Neural progenitor cell (in vitro differentiated cells): ENCODE results near the gene OLFML2B. TPM values are rescaled to one million over a fixed set of nuclear protein-coding genes. Genes with fewer than 3 reads are reported as not detected.

ENCODE experiments used
- DNase-seq: peaks from one replicate; pipeline ENCODE4 v3.0.0-alpha.2; 2016; ENCODE audit warnings: low spot score
- H2AFZ ChIP-seq: fragments of 200-600 bp; sonication (generic); replicated peaks from 2 replicates; pipeline ENCODE4 v1.6.1; 2016; ENCODE audit warnings: antibody characterized with exemption
- H3F3A ChIP-seq: fragments of 200-600 bp; sonication (generic); 2 replicates; pipeline ENCODE4 v1.6.1; 2016; ENCODE audit warnings: antibody characterized with exemption, low read depth
- H3K27ac ChIP-seq: fragments of 200-600 bp; sonication (generic); 2 replicates; pipeline ENCODE4 v1.5.1; 2016; ENCODE audit warnings: mild to moderate bottlenecking
- H3K27me3 ChIP-seq: fragments of 200-600 bp; sonication (generic); 2 replicates; pipeline ENCODE4 v1.6.1; 2016; ENCODE audit warnings: mild to moderate bottlenecking, moderate library complexity
- H3K36me3 ChIP-seq: fragments of 200-600 bp; sonication (generic); 2 replicates; pipeline ENCODE4 v1.5.1; 2016
- H3K4me1 ChIP-seq: fragments of 200-600 bp; sonication (generic); 2 replicates; pipeline ENCODE4 v1.6.1; 2016; ENCODE audit warnings: mixed run types
- H3K4me2 ChIP-seq: fragments of 200-600 bp; sonication (generic); 2 replicates; pipeline ENCODE4 v1.6.1; 2016
- H3K4me3 ChIP-seq: fragments of 200-600 bp; sonication (generic); 2 replicates; pipeline ENCODE4 v1.5.1; 2016
- H3K79me2 ChIP-seq: fragments of 200-600 bp; sonication (generic); 2 replicates; pipeline ENCODE4 v1.6.1; 2016; ENCODE audit warnings: low read depth
- H3K9ac ChIP-seq: fragments of 200-600 bp; sonication (generic); 2 replicates; pipeline ENCODE4 v1.6.1; 2016
- H3K9me3 ChIP-seq: fragments of 200-600 bp; sonication (generic); 2 replicates; pipeline ENCODE4 v1.5.1; 2016; ENCODE audit warnings: low read depth
- H4K20me1 ChIP-seq: fragments of 200-600 bp; sonication (generic); 2 replicates; pipeline ENCODE4 v1.6.1; 2016; ENCODE audit warnings: low read depth
- H3K27ac Mint-ChIP-seq: 3 replicates; pipeline ENCODE4 v1.8.0; 2021; ENCODE audit warnings: mixed read lengths
- H3K27me3 Mint-ChIP-seq: 2 replicates; pipeline ENCODE4 v1.8.0; 2022; ENCODE audit warnings: low read depth, mild to moderate bottlenecking, inconsistent platforms, moderate library complexity, mixed read lengths; ENCODE audit not compliant: insufficient read depth
- H3K36me3 Mint-ChIP-seq: 3 replicates; pipeline ENCODE4 v1.8.0; 2021; ENCODE audit warnings: mixed read lengths
- H3K4me1 Mint-ChIP-seq: 3 replicates; pipeline ENCODE4 v1.8.0; 2021; ENCODE audit warnings: mixed read lengths
- H3K4me3 Mint-ChIP-seq: 3 replicates; pipeline ENCODE4 v1.8.0; 2021; ENCODE audit warnings: mild to moderate bottlenecking, moderate library complexity, mixed read lengths
- H3K9me3 Mint-ChIP-seq: 3 replicates; pipeline ENCODE4 v1.8.0; 2020; ENCODE audit warnings: mixed read lengths
- EZH2 ChIP-seq: fragments of 200-600 bp; sonication (generic); IDR thresholded peaks from 2 replicates; pipeline ENCODE4 v1.6.1; 2017; ENCODE audit warnings: antibody characterized with exemption, mild to moderate bottlenecking, moderate library complexity
- EZH2phosphoT487 ChIP-seq: fragments of 200-600 bp; sonication (generic); IDR thresholded peaks from 2 replicates; pipeline ENCODE4 v1.6.1; 2017; ENCODE audit warnings: antibody characterized with exemption
- total RNA-seq: library from RNA; depleted of rRNA; stranded (reverse); fragments of >200 nt; gene quantifications from 2 replicates; pipeline ENCODE4 v1.2.3, GENCODE V29; 2015; ENCODE audit warnings: low replicate concordance
- TF ChIP-seq, protein P1 (sequence below): fragments of 200-600 bp; sonication (generic); IDR thresholded peaks from 2 replicates; pipeline ENCODE4 v1.5.1; 2017; ENCODE audit warnings: antibody characterized with exemption, mild to moderate bottlenecking

OLFML2B gene
- total RNA-seq, 1 donor from 2014 or later: 1.3 TPM

DNA sequence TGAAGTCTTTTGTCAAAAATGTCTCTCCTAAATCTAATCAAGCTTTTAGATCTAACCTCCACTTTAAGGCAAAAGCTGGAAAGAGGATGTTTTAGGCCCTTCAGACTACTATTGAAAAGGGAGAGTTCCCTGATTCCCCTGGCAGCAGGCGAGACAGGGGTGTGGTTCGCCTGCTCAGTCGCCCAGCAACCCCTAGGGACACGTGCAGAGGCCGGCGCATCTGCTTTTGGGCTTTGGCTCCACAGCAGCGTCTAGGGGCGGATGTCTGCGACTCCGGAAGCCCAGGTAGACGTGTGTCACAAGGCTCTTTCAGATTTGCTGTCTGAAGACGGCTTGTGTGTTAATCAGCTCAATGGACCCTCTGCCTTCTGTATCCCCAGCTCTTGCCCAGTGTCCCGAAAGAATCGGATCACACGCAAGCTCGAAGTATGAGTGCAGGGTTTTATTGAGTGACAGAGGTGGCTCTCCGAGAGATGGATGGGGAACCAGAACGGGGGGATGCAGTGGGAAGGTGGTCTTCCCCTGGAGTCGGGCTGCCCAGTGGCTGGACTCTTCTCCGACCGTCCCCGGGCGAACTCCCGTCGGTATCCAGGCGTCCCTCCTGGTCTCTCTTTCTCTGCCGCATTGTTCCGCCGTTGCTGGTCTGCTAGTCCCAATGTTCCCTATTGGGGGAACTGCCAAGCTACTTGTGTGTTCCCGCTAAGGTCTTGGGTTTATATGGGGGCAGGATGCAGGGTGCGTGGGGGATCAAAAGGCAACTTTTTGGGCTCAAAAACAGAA is 45.5 kb downstream of the OLFML2B start:
- H3K36me3 Mint-ChIP-seq: peaks cover 6% of the 10 kb centered on the region

GRCh38 chr1:161973924-161974845 is 49.5 kb downstream of the OLFML2B start:
- Mint-ChIP-seq H3K9me3 (peaks cover 7% of the 10 kb centered on the region), H3K4me3 (no peak overlapping the region), H3K4me1 (peaks cover 19% of the 10 kb centered on the region), H3K36me3 (peaks cover 4% of the 10 kb centered on the region), H3K27ac (peak overlapping the region; percentile 89), H3K27me3 (peaks cover 4% of the 10 kb centered on the region)
- no peaks in the 10 kb centered on the region for H3K36me3 ChIP-seq
- H2AFZ ChIP-seq: peak overlapping the region; percentile 40
- DNase-seq: no peak
- H3K4me3 ChIP-seq: no peak overlapping the region
- no peaks in the 10 kb centered on the region for H3K9me3 ChIP-seq
- no peaks in the 10 kb centered on the region for H4K20me1 ChIP-seq
- no peak for TF ChIP-seq EZH2
- no peak overlapping the region for H3K9ac ChIP-seq
- peaks cover 10% of the 10 kb centered on the region for H3K4me1 ChIP-seq
- no peak overlapping the region for H3K4me2 ChIP-seq
- no peaks in the 10 kb centered on the region for H3K79me2 ChIP-seq
- H3K27me3 ChIP-seq: no peaks in the 10 kb centered on the region
- no peak overlapping the region for H3K27ac ChIP-seq
- H3F3A ChIP-seq: no peaks in the 10 kb centered on the region

More for the DNA sequence above, 45.5 kb downstream of the OLFML2B start:
- H3K4me2 ChIP-seq: no peak overlapping the region
- peaks cover 6% of the 10 kb centered on the region for H3K4me1 ChIP-seq
- DNase-seq: no peak
- H3K27me3 ChIP-seq: no peaks in the 10 kb centered on the region
- no peaks in the 10 kb centered on the region for H3K36me3 ChIP-seq
- no peaks in the 10 kb centered on the region for H3K9me3 ChIP-seq
- no peaks in the 10 kb centered on the region for H4K20me1 ChIP-seq
- TF ChIP-seq EZH2: no peak
- TF ChIP-seq EZH2phosphoT487: no peak
- TF ChIP-seq, protein P1, sequence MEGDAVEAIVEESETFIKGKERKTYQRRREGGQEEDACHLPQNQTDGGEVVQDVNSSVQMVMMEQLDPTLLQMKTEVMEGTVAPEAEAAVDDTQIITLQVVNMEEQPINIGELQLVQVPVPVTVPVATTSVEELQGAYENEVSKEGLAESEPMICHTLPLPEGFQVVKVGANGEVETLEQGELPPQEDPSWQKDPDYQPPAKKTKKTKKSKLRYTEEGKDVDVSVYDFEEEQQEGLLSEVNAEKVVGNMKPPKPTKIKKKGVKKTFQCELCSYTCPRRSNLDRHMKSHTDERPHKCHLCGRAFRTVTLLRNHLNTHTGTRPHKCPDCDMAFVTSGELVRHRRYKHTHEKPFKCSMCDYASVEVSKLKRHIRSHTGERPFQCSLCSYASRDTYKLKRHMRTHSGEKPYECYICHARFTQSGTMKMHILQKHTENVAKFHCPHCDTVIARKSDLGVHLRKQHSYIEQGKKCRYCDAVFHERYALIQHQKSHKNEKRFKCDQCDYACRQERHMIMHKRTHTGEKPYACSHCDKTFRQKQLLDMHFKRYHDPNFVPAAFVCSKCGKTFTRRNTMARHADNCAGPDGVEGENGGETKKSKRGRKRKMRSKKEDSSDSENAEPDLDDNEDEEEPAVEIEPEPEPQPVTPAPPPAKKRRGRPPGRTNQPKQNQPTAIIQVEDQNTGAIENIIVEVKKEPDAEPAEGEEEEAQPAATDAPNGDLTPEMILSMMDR: no peak
- no peak overlapping the region for H3K4me3 ChIP-seq
- Mint-ChIP-seq H3K27ac (no peak overlapping the region), H3K4me3 (no peak overlapping the region), H3K4me1 (peaks cover 9% of the 10 kb centered on the region), H3K27me3 (peaks cover 4% of the 10 kb centered on the region), H3K9me3 (peaks cover 7% of the 10 kb centered on the region)
- no peaks in the 10 kb centered on the region for H3K79me2 ChIP-seq
- no peaks in the 10 kb centered on the region for H3F3A ChIP-seq
- H2AFZ ChIP-seq: no peak overlapping the region
- no peak overlapping the region for H3K9ac ChIP-seq
- no peak overlapping the region for H3K27ac ChIP-seq

DNA sequence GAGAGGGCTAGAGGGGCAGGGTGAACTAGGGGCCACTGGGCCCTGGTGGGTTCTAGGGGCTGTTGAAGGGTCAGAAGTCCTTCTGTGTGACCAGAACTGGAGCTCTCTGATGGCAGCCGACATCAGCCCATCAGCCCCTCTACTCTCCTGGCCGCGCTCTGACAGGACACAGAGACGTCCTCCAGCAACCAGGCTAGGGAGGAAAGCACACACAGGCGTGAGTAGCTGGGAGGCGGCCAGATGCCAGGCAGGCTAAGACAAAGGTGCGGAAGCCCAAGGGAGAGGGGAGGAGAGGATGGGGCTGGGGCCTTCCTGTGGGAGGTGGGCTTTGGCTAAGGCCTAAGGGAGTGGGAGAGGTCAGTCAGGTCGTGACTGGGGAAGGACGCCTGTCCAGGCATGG is 50.8 kb downstream of the OLFML2B start:
- Histone ChIP-seq H3K4me3 (no peak overlapping the region), H3K79me2 (no peaks in the 10 kb centered on the region), H3K4me2 (no peak overlapping the region), H3K36me3 (no peaks in the 10 kb centered on the region), H3F3A (no peaks in the 10 kb centered on the region), H2AFZ (no peak overlapping the region), H3K9me3 (no peaks in the 10 kb centered on the region), H4K20me1 (no peaks in the 10 kb centered on the region), H3K9ac (no peak overlapping the region), H3K27me3 (no peaks in the 10 kb centered on the region), H3K4me1 (peaks cover 10% of the 10 kb centered on the region), H3K27ac (no peak overlapping the region)
- Mint-ChIP-seq H3K4me3 (no peak overlapping the region), H3K27me3 (peaks cover 2% of the 10 kb centered on the region), H3K9me3 (peaks cover 7% of the 10 kb centered on the region), H3K4me1 (peaks cover 19% of the 10 kb centered on the region), H3K27ac (peak overlapping the region; percentile 69), H3K36me3 (peaks cover 4% of the 10 kb centered on the region)
- TF ChIP-seq EZH2 (no peak), EZH2phosphoT487 (no peak)
- TF ChIP-seq, protein P1: no peak
- no peak for DNase-seq
